ENCODE results near the gene PCK2.

- TF ChIP-seq CTCF (conservative IDR thresholded peaks at IDR 0.05; ENCODE audit: low read length) (no peak), EZH2phosphoT487 (IDR thresholded peaks at IDR 0.05; ENCODE audit: borderline replicate concordance) (no peak)
Measured at GRCh38 chr14:24135834-24136683, 41.9 kb downstream of the PCK2 start, which contains the start of gene PSME1.

Measured in Loucy (cell line).